GM19397 (cell line): ENCODE data around the gene PELI1.
A peak's percentile ranks its signal among the peaks of the same experiment; 100 is the strongest.

ENCODE experiments used
- ATAC-seq: cut with Tn5 transposase; IDR thresholded peaks from one replicate; pipeline ENCODE4 v1.9.1; 2021; ENCODE audit warnings: mild to moderate bottlenecking, moderate library complexity; ENCODE audit not compliant: unreplicated experiment

The PELI1 gene

DNA sequence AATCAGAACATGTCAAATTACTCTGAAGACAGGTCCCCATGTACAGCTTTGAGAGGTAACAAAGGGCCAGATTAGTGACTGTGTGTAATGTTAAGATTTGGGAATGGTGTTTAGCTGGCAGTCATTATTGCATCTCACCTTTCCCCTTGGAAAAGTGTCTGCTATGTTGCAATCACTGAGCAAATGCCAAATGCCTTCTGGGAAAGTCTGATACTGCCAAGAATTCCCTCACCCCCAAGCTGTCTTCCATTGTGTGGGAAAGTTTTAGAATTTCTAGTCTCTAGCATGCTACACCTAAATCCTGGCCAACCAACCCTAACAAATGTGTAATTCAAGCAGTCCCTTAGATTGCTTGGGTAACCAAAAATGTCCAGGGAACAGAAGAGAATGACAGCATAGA lies 13.6 kb upstream of the PELI1 start:
- no peak for ATAC-seq

DNA sequence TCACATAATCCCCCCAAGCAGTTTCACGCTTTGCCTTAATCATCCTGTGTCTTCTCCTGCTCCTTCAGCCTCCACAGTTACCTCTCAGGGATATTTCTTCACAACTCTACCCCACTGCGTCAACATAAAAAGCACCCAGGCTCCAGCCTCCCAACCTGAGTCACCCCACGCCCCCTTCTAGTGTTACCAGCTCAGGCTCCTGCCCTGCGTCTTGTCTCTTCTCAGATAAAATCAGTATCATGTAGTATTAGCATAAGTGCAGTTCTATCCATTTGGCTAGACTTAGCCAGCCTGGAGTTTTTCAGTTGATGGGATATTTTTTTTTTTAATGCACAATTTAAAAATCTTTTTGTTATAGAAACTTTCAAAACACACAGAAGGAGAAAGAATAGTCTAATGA lies 9.6 kb upstream of the PELI1 start:
- ATAC-seq, result no peak

DNA sequence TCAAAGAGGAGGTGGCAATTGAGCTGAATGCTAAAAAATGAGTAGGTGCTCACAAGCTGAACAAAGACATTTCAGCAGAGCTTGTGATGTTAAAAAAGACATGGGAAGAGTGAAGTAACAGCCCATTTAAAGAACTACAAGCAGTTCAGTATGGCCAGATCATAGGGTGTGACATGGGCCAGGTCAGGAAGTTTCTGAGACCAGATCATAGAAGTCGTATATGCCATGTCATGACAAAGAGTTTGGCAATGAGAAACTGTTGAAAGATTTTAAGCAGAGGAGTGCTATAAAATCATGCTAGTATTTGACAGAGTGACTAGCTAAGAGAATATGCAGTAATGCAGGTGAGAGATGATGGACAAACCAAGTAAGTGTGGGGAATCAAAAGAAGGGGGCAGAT lies 7.3 kb upstream of the PELI1 start:
- ATAC-seq, result no peak

DNA sequence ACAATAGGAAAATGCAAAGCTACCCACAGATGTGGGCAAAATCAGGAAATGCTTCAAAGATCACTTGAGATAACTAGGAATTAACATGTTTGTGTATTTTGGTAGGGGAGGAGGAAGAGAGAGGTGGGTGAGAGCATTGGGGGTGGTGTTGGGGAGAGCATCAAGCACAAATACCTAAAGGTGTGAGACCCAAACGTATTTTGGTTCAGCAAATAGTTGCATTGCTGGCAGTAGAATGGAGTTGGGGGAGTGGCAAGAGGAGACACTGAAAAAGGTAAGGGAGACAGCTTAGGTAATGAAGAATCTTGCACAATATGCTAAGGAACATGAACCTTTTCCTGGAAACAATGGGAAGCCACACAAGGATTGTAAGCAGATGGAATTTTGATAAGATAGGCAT lies 1.5 kb upstream of the PELI1 start:
- no peak for ATAC-seq

DNA sequence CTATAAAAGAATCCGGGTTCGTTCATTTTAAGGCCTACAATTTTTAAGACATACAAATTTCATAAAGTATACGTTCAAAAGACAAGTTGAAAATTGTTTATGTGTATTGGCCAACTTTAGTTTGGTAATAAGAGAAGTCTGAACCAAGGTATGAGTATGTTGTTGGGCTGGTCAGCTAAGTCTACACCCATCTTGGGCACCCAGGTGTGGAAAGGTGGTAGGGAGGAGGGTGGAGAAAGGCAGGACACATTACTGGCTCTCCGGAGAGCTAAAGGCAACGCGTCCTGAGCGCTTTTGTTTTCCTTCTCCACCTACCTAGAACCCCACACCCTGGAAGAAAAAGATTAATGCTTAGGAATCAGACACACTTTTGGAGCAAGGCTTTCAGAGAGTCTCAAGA lies 899 bp upstream of the PELI1 start:
- no peak for ATAC-seq

DNA sequence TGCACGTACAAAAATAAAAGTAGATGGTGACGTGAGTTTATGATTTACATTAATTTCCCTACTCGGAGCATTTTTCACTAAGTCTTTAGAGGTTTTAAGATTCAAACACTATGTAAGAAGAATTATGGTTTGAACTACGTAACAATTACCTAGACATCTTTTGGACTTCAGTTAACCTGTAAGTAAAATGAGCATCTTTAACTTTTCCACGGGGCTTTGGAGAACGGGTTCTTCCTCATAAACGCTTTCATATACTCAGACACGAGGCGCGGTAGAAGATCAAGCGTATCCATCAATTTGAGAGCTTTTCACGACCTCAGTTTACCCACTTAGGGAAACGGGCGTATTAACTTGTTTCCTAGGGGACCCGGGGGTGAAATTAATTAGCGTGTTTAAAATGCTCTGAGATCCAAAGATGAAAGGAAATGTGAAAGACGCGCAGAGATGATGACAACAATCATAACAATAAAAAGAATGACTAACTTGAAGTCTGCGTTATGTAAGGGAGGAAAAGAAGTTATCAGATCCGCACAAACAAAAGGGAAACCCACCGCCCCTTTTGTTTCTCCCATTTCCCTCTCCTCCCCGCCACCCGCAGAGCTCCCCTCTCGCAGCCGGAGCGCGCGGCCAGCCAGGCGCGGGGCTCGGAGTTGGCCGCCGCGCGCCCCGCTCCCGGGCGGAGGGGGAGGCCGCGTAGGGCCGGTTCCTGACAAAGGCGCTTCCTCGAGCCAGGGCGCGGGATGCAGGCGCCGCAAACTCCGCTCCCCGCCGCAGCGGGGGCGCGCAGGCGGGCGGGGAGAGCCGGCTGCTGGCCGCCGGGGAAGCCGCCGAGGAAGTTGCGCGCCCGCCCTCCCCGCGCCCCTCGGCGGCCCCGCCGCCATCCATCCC lies 807 bp downstream of the PELI1 start:
- ATAC-seq, result peak; percentile 21

DNA sequence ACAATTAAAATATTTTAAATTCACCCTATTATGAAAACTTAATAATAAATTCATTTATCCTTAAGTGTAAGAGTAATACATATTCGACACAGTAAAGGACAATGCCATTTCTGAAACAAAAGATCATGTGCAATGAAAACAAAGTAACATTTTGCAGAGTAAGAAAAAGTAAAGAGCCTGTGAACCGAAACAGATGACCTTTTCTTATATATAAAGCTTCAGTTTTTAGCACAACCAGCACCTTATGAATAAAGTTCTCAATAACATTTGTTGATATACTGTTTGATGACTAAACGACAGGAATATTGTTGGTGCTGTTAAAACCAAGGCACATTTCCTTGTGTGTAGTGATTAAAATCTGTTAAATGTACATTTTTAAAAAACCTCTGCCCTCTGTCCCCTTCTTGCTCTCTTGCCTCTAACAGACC lies 1.5 kb downstream of the PELI1 start:
- no peak for ATAC-seq

DNA sequence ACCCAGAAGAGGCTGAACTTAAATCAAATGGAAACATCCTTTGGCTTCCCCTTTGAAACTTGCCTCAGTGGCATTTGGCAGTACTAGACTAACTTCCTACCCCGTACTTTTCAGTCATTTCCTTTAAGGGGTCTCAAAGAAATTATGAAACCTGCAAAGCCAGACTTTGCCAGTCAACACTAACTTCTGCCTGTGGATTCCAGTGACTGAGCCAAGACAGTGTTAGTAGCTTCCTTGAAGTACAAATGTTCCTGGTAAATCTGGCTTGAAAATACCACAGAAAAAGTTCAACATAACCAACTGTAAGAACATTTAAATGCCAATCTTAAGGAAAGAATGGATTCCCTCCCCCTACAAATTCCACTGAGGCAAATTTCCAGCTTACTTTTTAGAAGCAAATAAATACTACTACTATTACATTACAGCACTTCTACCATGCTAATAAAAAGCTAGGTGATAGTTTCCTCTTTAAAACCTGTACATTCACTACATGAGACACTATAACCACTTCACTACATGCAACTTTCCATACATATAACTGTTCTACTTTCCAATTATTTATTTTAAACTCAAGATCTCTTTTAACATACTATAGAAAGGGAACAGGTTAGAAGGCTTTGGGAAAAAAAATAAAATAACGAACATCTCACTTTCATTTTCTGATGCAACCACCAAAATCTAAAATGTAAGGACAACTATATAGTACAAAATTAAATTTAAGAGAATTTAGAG lies 2.4 kb downstream of the PELI1 start:
- ATAC-seq, result no peak

DNA sequence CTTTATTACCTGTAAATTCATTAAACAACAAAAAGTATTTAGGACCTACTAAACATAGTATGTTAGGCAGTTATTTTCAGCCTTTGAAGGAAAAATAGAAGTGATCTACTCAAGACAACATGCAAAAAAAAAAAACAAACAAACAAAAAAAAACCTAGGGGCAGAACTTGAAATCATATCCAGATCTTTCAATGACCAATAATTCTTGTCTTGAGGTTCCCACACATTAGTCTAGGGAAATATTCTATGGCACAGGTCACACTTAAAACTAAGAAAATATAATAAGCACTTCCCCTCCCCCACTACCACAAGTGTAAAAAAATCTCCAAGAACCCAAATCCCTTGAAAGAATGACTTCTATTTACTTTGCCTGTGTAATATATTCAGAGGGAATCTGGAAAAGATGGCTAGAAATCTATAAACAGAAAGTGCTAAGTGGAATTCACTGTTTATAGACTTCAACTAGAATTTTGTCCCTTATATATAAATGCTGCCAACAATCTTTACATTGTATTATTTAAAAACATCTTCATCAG lies 3.5 kb downstream of the PELI1 start:
- no peak for ATAC-seq

DNA sequence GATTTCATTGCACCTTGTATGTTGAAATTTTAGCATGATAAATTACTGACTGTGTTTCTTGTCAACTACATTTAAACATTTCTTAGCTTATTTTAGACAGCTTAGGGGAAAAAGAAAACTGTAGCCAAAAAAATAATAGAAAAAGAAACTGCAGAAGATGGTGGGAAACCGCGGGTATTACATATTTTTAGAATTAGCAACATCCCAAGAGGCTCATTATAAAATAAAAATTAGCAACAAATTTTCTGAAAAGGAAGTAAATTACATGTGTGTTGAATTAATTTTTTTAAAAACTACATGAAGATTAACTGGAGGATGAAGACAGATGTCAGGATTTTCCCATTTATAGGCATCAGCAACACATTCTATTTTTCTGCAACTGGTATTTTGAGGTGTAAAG lies 4.3 kb downstream of the PELI1 start:
- ATAC-seq, result no peak

DNA sequence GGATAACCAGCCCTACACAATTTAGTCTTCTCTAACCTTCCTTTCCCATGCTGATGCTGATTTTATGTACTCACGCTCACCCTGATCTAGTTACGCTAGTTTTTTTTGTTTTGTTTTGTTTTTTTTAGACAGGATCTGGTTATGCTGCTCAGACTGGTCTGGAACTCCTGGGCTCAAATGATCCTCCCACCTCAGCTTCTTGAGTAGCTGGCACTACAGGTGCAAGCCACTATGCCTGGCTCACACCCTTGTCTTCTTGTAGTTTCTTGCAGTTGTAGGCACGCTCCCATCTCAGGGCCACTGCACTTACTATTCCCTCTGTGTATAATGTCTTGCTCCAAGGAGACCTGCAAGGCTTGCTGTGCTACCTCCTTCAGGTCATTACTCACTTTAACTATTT lies 6.2 kb downstream of the PELI1 start:
- no peak for ATAC-seq

DNA sequence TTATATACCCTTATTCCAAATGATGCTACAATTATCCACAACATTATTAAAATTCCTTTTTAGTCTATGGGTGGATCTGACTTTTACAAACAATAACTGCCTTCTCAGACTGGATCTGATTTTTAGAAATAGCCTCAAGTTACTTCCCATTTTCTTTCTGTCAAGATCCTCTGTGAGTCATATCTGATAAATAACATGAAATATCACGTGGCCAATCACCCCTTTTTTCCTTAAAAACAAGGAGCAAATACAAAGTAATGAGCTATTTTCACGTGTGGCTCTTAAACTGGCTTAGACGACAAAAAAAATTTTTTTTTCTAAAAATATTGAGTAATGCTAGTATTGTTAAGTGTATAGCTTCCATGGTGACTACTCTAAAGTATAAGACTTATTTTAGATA lies 6.7 kb downstream of the PELI1 start:
- ATAC-seq, result no peak

DNA sequence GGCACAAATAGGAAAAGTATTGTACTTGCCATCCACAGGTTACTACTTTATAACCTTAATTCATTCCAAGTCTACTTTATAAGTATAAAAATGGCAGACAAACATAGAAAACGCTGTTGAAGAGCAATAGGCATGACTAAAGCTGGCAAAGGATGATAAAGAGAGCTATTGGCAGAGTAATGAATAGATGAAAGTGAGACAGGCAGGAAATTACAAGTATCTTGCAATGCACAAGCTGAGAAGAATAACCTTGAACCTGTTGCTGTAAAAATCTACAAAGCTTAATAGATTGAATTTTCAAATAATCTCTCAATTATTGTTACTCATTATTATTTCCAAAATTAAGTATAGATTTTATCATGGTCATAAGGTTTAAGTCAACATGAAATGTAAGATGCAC lies 8.8 kb downstream of the PELI1 start:
- ATAC-seq, result no peak

DNA sequence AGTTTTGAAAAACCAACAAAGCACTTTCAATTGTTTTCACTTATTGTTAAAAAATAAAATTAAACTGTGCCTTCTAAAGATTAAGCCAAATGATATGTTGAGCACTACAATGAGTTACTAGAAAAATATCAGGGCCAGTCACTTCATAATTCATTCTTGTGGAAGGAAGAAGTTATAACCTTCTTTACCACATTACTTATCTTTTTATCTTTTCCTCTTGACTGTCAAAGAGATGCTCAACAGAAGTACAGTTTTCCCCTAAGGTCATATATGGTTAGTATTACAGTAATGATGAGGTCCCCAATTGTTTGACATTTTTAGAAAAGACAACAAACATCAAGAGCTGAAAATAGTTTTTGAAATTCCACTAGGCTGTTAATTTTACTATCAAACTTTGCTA lies 9.4 kb downstream of the PELI1 start:
- no peak for ATAC-seq

DNA sequence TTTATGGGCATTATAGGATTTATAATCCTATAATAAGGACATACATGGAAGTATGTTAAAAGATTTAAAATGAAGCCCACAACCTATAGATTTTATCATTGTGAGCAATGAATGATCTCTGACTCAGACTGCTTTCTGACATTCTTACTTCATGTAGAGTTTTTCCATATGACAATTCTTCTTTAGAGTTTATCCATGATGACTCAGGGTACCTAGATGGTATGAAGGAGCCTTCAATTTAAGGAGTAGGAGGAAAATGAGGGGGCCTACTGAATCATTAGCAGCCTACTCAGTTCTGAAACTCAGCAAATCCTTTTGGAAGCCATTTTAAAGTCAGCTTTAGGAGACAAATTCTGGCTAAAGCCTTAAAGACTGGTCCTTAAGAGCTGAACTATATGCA lies 10.4 kb downstream of the PELI1 start:
- ATAC-seq, result no peak

DNA sequence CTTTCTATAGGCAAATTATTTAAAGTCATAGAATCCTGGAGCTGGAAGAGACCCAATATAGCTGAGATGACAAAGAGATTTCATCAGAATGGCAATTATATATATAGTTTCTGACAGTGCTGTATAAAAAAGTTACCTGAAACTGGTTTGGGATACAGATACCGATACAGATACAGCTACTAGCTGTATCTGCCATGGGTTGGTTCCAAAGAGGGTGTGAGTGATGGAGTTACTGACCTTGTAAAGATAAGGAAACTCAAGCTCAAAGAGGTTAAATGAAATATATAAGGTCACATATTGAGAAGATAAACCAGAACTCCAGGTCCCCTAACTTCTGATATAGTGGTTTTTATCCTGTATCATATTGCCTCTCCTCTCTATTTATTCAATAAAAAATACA lies 10.9 kb downstream of the PELI1 start:
- no peak for ATAC-seq

DNA sequence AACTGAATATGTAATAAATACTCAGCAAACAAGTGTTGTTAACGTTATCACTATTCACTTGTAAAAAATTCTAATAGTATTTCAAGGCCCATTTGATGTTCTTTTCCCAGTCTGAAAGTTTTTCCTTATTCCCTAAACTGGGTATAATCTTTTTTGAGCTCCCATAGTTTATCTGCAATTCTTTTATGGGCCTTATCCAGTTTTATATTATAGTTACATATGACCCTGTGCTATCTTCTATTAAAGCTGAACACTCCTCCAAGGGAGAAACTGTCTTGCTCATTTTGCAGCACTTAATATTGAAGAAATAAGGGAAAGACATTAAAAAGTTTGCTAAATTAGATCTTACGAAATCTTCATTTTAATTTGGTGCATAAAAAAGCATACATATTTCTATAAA lies 13.9 kb downstream of the PELI1 start:
- ATAC-seq, result no peak

DNA sequence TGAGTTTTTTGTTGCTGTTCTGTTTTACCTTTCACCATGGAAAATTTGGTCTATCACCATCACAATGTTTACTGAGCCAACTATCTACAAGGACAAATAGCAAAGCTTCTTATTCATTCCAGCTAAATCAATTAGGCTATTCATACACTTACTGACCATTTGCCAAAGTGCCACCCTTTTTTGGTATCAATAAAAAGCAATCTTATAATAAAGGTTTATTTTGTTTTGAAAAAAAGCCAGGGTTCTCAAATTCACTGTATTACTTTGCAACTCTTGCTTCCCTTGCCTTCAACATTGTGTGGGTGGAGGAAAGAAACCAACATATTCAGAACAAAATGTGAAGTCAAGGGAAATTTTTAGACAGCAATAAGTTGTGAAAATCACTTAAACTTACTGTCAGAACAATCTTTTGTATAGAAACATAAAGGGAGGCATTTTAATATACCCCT lies 15.3 kb downstream of the PELI1 start:
- ATAC-seq, result no peak

DNA sequence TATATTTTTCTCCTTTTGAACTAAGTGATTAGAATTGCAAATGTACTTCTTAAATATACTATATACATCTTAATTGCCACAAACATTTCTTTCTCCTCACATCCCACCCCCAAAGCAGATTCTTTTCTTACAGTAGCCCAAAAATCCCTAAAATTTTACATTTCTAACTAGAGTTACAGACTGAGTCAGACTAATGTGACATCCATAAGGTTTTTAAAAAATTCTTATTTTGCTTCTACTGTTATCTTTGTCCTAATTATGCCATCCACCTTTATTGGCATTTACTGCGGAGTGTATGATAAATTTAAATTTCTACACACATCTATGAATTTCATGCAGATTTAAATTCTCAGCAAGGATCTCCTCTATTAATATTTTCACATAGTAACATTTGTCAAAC lies 15.8 kb downstream of the PELI1 start:
- ATAC-seq, result no peak

DNA sequence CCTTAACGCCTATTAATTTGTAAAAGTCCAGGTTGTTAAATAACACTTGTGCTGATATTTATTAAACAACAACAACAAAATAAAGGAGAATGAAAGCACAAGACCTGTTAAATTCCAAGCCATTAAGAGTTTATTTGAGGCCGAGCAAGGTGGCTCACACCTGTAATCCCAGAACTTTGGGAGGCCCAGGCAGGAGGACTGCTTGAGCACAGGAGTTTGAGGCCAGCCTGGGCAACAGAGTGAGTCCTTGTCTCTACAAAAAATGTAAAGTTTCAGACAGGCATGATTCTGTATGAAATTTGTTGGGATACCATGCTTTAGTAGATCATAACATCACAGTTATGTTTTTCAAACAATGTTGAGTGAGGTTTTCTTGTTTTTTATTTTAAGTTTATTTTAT lies 17.1 kb downstream of the PELI1 start:
- ATAC-seq, result no peak

DNA sequence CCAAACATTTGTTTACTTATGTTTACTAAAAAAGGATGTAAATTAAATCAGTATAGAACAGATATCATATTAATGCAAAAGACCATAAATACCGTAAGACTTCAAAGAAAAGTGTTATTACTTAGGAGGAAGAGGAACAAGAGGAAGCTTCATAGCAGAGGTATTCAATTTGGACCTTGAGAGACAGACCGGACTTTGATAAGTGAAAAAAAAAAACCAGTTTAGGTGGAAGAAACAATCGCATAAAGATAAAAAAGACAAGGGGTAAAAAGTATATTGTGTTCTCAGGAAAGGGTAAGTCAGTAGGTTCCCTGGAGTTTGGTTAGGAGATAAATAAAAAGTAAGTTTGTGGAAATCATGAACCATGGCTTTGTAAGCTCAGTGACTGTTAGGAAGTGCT lies 17.6 kb downstream of the PELI1 start:
- ATAC-seq, result no peak

DNA sequence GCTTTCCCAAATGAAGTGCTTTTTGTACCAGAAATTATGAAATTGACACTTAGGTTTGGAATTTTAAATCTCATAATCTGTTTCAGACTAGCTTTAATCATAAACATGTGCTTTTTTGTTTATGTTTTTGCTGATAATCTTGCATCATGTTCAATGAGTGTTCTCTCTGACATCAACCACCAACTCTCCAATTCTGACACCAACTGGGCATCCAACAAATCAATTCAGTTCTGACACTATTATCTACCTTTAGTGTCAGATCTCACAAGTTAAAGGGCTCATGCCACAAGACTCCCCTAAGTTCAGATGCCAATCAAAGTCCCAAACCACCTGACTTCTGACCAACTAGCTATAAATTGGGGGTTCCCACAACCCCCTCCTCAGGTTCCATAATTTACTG lies 19.6 kb downstream of the PELI1 start:
- ATAC-seq, result no peak
